HS-27A (cell line): ENCODE results near the gene ZSWIM3.
"Not testable (repeated sequence)": the region's sequence is repeated elsewhere in the genome, so short reads cannot be mapped to it uniquely, and the experiment has no call there.

Source experiments
- DNase-seq: peaks from one replicate; pipeline ENCODE4 v3.0.0-alpha.2; 2012; ENCODE audit warnings: low read depth, missing footprints

Gene ZSWIM3

GRCh38 chr20:45857114-45857881, at the start of gene ZSWIM3, which contains the start of gene ACOT8:
Gene ZSWIM3, plus strand, starts transcription at chr20:45857614. Its CDS starts 212 bp downstream, at chr20:45857826.
Gene ACOT8, minus strand, starts transcription at chr20:45857392. Its CDS starts 77 bp downstream, at chr20:45857315.
- DNase-seq: peak; percentile 100

- no peak for DNase-seq
Observed at GRCh38 chr20:45810191-45810970, 47.0 kb upstream of the ZSWIM3 start.

GRCh38 chr20:45812157-45813005, 45.0 kb upstream of the ZSWIM3 start, which contains the start of gene UBE2C:
Gene UBE2C, plus strand, starts transcription at chr20:45812644. Its CDS starts 52 bp downstream, at chr20:45812696.
- peak; percentile 99 for DNase-seq

- DNase-seq: no peak
Observed at GRCh38 chr20:45813006-45813340, 44.4 kb upstream of the ZSWIM3 start.

GRCh38 chr20:45813489-45813888, 43.9 kb upstream of the ZSWIM3 start:
- DNase-seq: no peak

GRCh38 chr20:45814314-45814713, 43.1 kb upstream of the ZSWIM3 start:
- DNase-seq: no peak

GRCh38 chr20:45816951-45817350, 40.5 kb upstream of the ZSWIM3 start:
- no peak for DNase-seq

GRCh38 chr20:45817376-45818194, 39.8 kb upstream of the ZSWIM3 start:
- DNase-seq: peak; percentile 65

- no peak for DNase-seq
Observed at GRCh38 chr20:45818239-45818638, 39.2 kb upstream of the ZSWIM3 start.

GRCh38 chr20:45819466-45819865, 37.9 kb upstream of the ZSWIM3 start:
- DNase-seq: no peak

GRCh38 chr20:45821947-45822346, 35.5 kb upstream of the ZSWIM3 start:
- DNase-seq: no peak

- no peak for DNase-seq
Observed at GRCh38 chr20:45822857-45823256, 34.6 kb upstream of the ZSWIM3 start.

GRCh38 chr20:45823949-45824835, 33.2 kb upstream of the ZSWIM3 start:
- DNase-seq: no peak

GRCh38 chr20:45826381-45827019, 30.9 kb upstream of the ZSWIM3 start:
- no peak for DNase-seq

- no peak for DNase-seq
Observed at GRCh38 chr20:45827030-45827652, 30.3 kb upstream of the ZSWIM3 start, which contains the start of gene TNNC2. Gene TNNC2, minus strand, starts transcription at chr20:45827312. Its CDS starts 64 bp downstream, at chr20:45827248.

GRCh38 chr20:45827712-45828111, 29.7 kb upstream of the ZSWIM3 start:
- DNase-seq: no peak

- DNase-seq: no peak
Observed at GRCh38 chr20:45828589-45828988, 28.8 kb upstream of the ZSWIM3 start.

GRCh38 chr20:45829673-45830106, 27.7 kb upstream of the ZSWIM3 start:
- not testable (repeated sequence) for DNase-seq

- no peak for DNase-seq
Observed at GRCh38 chr20:45832619-45833018, 24.8 kb upstream of the ZSWIM3 start.
